Spleen (tissue), 11 donors: Measurements from ENCODE around the gene PRKG1. TPM values are rescaled to one million over a fixed set of nuclear protein-coding genes. Genes with fewer than 3 reads are reported as not detected.

Experiments used
- DNase-seq: peaks from one replicate; pipeline ENCODE4 v3.0.0-alpha.2; 2020
- H3K27ac ChIP-seq, 8 donors: fragments of 200-600 bp; sonication (generic) in 7 of 8; 1 replicate in 4 of 8; 2 replicates in 4 of 8; pipeline versions ENCODE4 v1.5.0 to v1.8.0; 2016 to 2021; ENCODE audit warnings: inconsistent platforms in 4 of 8, mild to moderate bottlenecking in 4 of 8, moderate library complexity in 1 of 8
- H3K27me3 ChIP-seq, 7 donors: fragments of 200-600 bp; sonication (generic) in 6 of 7; replicated peaks in 1 of 7; 1 replicate in 4 of 7; 2 replicates in 3 of 7; pipeline versions ENCODE4 v1.5.0 to v1.8.0; 2016 to 2021; ENCODE audit warnings: inconsistent platforms in 3 of 7, mild to moderate bottlenecking in 1 of 7
- H3K36me3 ChIP-seq, 6 donors: fragments of 200-600 bp; sonication (generic) in 5 of 6; 1 replicate in 4 of 6; 2 replicates in 2 of 6; pipeline versions ENCODE4 v1.5.0 to v1.8.0; 2016 to 2021; ENCODE audit warnings: inconsistent platforms in 2 of 6
- H3K4me1 ChIP-seq, 6 donors: fragments of 200-600 bp; sonication (generic) in 5 of 6; 1 replicate in 3 of 6; 2 replicates in 3 of 6; pipeline versions ENCODE4 v1.5.0 to v1.8.0; 2016 to 2021; ENCODE audit warnings: inconsistent platforms in 3 of 6
- H3K4me3 ChIP-seq, 8 donors: fragments of 200-600 bp; sonication (generic) in 7 of 8; 1 replicate in 4 of 8; 2 replicates in 4 of 8; pipeline versions ENCODE4 v1.5.0 to v1.8.0; 2016 to 2021; ENCODE audit warnings: inconsistent platforms in 4 of 8, mild to moderate bottlenecking in 4 of 8, moderate library complexity in 2 of 8
- H3K9me3 ChIP-seq, 8 donors: fragments of 200-600 bp; sonication (generic) in 7 of 8; 1 replicate in 4 of 8; 2 replicates in 4 of 8; pipeline versions ENCODE4 v1.5.0 to v1.8.0; 2016 to 2021; ENCODE audit warnings: inconsistent platforms in 4 of 8
- CTCF ChIP-seq, 11 experiments: fragments of 200-600 bp in 7 of 11; fragments of 450-650 bp in 4 of 11; sonication (generic) in 4 of 11; IDR thresholded peaks in 8 of 11; conservative IDR thresholded peaks in 3 of 11; 1 replicate in 7 of 11; 2 replicates in 4 of 11; pipeline versions ENCODE4 v1.4.0 to v1.8.0; 2016 to 2021; ENCODE audit warnings: antibody characterized with exemption in 11 of 11, inconsistent platforms in 4 of 11, mild to moderate bottlenecking in 1 of 11
- POLR2A ChIP-seq, 3 donors: fragments of 450-650 bp; IDR thresholded peaks; one replicate each; pipeline ENCODE4 v1.5.1; 2017; ENCODE audit warnings: antibody characterized with exemption in 3 of 3, mild to moderate bottlenecking in 1 of 3
- POLR2AphosphoS5 ChIP-seq, 3 donors: sonication (generic); formaldehyde crosslinking; IDR thresholded peaks; one replicate each; pipeline ENCODE4 v1.5.1; 2017; ENCODE audit warnings: antibody characterized with exemption in 3 of 3
- WGBS, 5 donors: extraction: QIAGEN DNeasy Blood & Tissue Kit in 3 of 5; methylation state at CpG; one replicate each; pipeline versions ENCODE4 v1.1.5 to v1.1.7; 2013 to 2018; 5-methylcytosine and 5-hydroxymethylcytosine counted together
- intact Hi-C: fragments of 100-400 bp; cut with DNase I; formaldehyde crosslinking; loops from one replicate; pipeline ENCODE4 v1.15.0; 2023; ENCODE audit warnings: low total_unique reads
- polyA plus RNA-seq, 3 donors: library from polyadenylated mRNA; stranded (reverse); fragments of 200-250 nt; gene quantifications; one replicate each; pipeline ENCODE4 v1.2.1, GENCODE V29; 2013
- total RNA-seq, 7 donors: library from RNA; depleted of rRNA in 3 of 7; stranded (reverse); fragments of >200 nt in 3 of 7; fragmentation: NEBNext Ultra II Directional in 4 of 7; extraction: Animal tissue kit (Norgen Biotek cat#: 25700) in 4 of 7; gene quantifications; one replicate each; pipeline versions ENCODE4 v1.1.0 to v1.2.1, GENCODE V29; 2016 to 2021
- donor health status: healthy with polysubstance abuse.
- donor health status: DM: no; HTN: no; CAD: no; lungs with moderate emphysema.
- donor health status: DM: no; HTN: no; CAD: no.
- donor health status: Bipolar disorder and iron deficiency.
- donor health status: healthy.
- donor health status: DM: no; HTN: no; CAD: no.
- donor health status: DM: yes; HTN: yes; CAD: no.

PRKG1 gene
- total and polyA plus RNA-seq, 10 donors, result 0.65 to 10.5 (median 7.2) TPM

GRCh38 chr10:51522858-51523257 lies 448.6 kb downstream of the PRKG1 start:
- Histone ChIP-seq H3K27me3 (peaks cover 0 to 24% (median 0%) of the 10 kb centered on the region in 7 donors), H3K9me3 (no peaks in the 10 kb centered on the region), H3K4me1 (peaks cover 0 to under 1% (median 0%) of the 10 kb centered on the region in 6 donors), H3K27ac (no peak overlapping the region), H3K4me3 (no peak overlapping the region), H3K36me3 (no peaks in the 10 kb centered on the region)
- intact Hi-C loops, result no loop called here
- no peak for DNase-seq
- WGBS, 5 donors, result 50 to 88% (median 80%) methylated on average over 3 of the region's 3 CpGs
- no peak for TF ChIP-seq CTCF (IDR thresholded peaks at IDR 0.05 in 8 of 11, conservative IDR thresholded peaks at IDR 0.05 in 3 of 11)
- TF ChIP-seq POLR2A (IDR thresholded peaks at IDR 0.05), result no peak
- no peak for TF ChIP-seq POLR2AphosphoS5 (IDR thresholded peaks at IDR 0.05)

- H3K4me3 ChIP-seq, result no peak overlapping the region
- peaks cover 0 to 24% (median 0%) of the 10 kb centered on the region in 7 donors for H3K27me3 ChIP-seq
- H3K36me3 ChIP-seq, result no peaks in the 10 kb centered on the region
- DNase-seq, result no peak
- no peak for TF ChIP-seq POLR2A (IDR thresholded peaks at IDR 0.05)
- no peak for TF ChIP-seq CTCF (IDR thresholded peaks at IDR 0.05 in 8 of 11, conservative IDR thresholded peaks at IDR 0.05 in 3 of 11)
- TF ChIP-seq POLR2AphosphoS5 (IDR thresholded peaks at IDR 0.05), result no peak
- no peak overlapping the region for H3K27ac ChIP-seq
- H3K4me1 ChIP-seq, result peaks cover 0 to 6% (median 0%) of the 10 kb centered on the region in 6 donors
- no peaks in the 10 kb centered on the region for H3K9me3 ChIP-seq
- intact Hi-C loops, result no loop called here
These were observed 449.2 kb downstream of the PRKG1 start for GRCh38 chr10:51523440-51523839.

GRCh38 chr10:51524041-51524440 lies 449.8 kb downstream of the PRKG1 start:
- Histone ChIP-seq H3K27ac (no peak overlapping the region), H3K4me1 (peaks cover 0 to 12% (median 0%) of the 10 kb centered on the region in 6 donors), H3K4me3 (no peak overlapping the region), H3K27me3 (peaks cover 0 to 24% (median 0%) of the 10 kb centered on the region in 7 donors), H3K9me3 (no peaks in the 10 kb centered on the region), H3K36me3 (no peaks in the 10 kb centered on the region)
- TF ChIP-seq POLR2A (IDR thresholded peaks at IDR 0.05) (no peak), CTCF (IDR thresholded peaks at IDR 0.05 in 8 of 11, conservative IDR thresholded peaks at IDR 0.05 in 3 of 11) (no peak), POLR2AphosphoS5 (IDR thresholded peaks at IDR 0.05) (no peak)
- intact Hi-C loops, result no loop called here
- no peak for DNase-seq
- 41 to 81% (median 67%) methylated on average over 1 of the region's 1 CpG for WGBS, 5 donors

GRCh38 chr10:51527522-51528219 lies 453.4 kb downstream of the PRKG1 start:
- WGBS, 5 donors, result 40 to 65% (median 54%) methylated on average over 11 of the region's 11 CpGs
- Histone ChIP-seq H3K9me3 (no peaks in the 10 kb centered on the region), H3K36me3 (no peaks in the 10 kb centered on the region), H3K27me3 (peaks cover 0 to 24% (median 0%) of the 10 kb centered on the region in 7 donors), H3K27ac (peak overlapping the region in 3 of 8 donors; percentile 13 to 40 (median 21)), H3K4me1 (peaks cover 0 to 13% (median 0%) of the 10 kb centered on the region in 6 donors), H3K4me3 (peak overlapping the region in 1 of 8 donors; percentile 12)
- intact Hi-C loops, result no loop called here
- no peak for DNase-seq
- TF ChIP-seq CTCF (IDR thresholded peaks at IDR 0.05 in 8 of 11, conservative IDR thresholded peaks at IDR 0.05 in 3 of 11) (no peak), POLR2A (IDR thresholded peaks at IDR 0.05) (no peak), POLR2AphosphoS5 (IDR thresholded peaks at IDR 0.05) (no peak)
